SKM-1 treated with dmso at 0.1 percent for 144 hours (cell line): ENCODE results near the gene GRAMD2A.

Source experiments
- DNase-seq: peaks from one replicate; lab custom pipeline; 2025; ENCODE audit not compliant: unreplicated experiment; lab: John Stamatoyannopoulos, UW

The GRAMD2A gene

GRCh38 chr15:72197460-72198355 lies at the start of gene GRAMD2A:
TSS of gene GRAMD2A (minus strand) at chr15:72197787.
- DNase-seq, result no peak

GRCh38 chr15:72242775-72243370 lies 45.3 kb upstream of the GRAMD2A start:
- DNase-seq, result no peak

- no peak for DNase-seq
These were observed 42.1 kb upstream of the GRAMD2A start for GRCh38 chr15:72239652-72240051.

DNA sequence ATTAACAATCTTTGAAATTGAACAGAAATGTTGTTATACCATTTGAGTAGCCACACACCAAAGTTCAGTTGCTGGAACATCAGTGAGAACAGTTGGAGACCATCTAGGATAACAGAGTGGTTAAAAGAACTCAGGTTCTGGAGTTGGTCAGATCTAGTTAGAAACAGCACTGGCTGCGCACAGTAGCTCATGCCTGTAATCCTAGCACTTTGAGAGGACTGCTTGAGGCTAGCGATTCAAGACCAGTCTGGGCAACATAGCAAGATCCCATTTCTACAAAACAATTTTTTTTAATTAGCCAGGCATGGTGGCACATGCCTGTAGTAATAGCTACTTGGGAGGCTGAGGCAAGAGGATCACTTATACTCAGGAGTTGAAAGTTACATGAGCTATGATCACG lies 41.0 kb upstream of the GRAMD2A start:
- DNase-seq, result no peak

- DNase-seq, result no peak
These were observed 40.3 kb upstream of the GRAMD2A start for GRCh38 chr15:72237853-72238224.

GRCh38 chr15:72237029-72237852 lies 39.7 kb upstream of the GRAMD2A start:
- peak; percentile 93 for DNase-seq

DNA sequence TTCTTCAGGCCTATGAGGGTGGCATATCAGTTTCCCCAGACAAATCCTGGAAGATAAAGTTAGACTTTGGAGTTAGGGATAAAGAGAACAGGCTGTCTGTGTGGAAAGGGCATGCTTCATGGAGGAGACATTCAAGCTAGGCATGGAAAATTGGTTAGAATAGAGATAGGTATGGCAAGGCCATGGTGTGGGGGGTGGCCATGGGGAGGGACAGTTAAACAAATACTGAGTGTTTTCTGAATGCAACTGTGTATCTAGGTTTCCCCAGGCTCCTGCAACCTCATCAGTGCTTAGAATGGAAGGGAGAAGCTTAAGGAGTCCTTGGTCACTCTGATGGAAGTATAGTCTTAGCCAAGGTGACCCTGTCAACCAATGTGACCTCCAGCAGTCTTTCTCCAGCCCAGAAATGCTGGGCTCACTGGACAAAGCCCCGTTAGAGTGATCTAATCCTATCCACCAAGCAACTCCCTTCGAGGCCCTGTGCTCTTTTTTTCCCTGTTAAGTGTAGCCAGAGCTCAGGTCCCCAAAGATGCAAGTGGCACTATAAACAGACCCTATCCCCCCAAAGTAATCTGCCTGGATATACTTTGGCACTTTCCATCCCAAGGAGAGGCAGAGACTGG lies 38.9 kb upstream of the GRAMD2A start:
- no peak for DNase-seq

DNA sequence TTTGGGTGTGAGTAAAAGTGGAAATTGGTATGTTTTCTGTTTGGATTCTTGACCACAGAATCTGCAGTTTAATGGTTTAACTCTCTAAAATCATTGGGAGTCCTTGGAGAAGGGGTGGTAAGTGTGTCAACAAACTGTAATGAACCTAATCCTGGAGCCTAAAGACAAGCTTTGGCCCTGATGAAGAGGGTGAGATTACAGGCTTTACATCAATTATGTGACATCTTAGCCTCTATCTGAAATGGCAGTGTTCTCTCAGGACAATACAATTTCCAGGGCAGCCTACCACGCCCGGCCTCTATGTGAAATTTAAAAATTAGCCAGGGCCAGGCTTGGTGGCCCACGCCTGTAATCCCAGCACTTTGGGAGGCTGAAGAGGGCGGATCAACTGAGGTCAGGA lies 37.7 kb upstream of the GRAMD2A start:
- DNase-seq, result no peak

- no peak for DNase-seq
These were observed 36.2 kb upstream of the GRAMD2A start for GRCh38 chr15:72233769-72234168.

DNA sequence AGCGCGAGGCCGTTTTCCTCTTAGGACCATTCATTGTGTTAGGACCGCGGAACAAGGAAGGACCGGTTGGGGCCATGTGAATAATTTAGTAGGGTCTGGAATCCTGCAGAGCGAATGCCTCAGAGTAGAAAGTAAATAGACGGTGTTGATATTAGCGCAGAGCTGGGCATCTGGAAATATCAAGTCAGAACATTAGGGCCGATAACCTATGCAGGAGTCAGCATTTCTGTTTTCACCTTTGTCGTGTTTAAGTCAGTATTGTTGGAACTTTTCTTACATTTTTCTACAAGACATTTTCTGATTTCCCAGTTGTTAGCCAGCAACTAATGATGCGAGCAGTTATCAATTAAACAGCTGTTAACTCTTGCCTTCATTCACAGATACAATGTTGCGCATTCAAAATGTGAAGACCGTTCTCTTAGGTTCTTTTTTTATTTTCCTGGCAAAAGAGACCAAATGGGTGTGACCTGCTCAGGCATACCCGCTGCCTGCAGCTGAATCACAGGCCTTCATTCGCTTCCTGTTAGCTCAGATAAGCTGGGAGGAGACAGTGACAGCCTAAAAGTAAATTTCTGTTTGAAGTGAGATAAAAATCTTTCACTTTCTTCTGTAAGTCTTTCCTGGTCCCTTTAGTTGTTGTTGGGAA lies 34.4 kb upstream of the GRAMD2A start:
- no peak for DNase-seq

DNA sequence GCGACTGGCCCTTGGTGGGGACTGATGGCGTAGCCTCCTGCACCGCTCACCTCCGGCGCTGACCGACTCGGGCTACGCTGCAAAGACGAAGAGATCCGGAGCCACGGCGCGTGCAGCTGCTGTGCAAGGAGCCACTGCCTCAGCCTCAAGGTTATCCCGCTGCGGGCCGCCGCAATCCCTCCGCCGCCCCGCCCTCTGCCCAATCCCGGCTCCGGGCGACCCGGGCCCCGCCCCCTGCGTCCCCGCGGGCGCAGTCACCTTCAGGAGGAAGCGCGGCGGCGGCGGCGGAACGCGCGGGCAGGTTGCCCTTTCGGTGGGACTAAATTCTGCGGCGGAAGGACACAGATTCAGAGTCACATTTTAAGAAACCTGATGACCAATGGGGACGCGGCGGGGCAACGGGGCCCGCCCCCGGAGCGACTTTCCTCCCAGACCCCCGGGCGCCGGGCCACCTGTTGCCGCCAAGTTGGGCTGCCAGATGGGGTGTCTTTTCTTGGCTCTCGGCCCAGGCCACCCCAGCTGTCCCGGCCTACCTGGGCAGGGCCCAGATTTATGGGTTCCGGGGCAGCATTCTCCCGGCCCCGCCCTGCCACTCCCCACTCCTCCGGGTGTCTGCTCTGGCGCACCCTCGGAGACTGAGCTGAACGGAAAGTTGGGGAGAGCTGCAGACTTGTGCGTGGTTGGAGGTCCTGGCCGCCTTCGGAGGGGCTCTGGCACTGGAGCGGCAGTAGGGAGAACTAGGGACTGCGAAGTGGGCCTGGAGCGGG lies 33.7 kb upstream of the GRAMD2A start, which contains the start of gene PKM:
TSS of gene PKM (minus strand) at position 125 of the 767 bp plus-strand sequence. CDS start 12,093 bp downstream, outside the sequence.
- DNase-seq, result peak; percentile 93

- peak; percentile 85 for DNase-seq
These were observed 32.8 kb upstream of the GRAMD2A start for GRCh38 chr15:72230197-72231065.

GRCh38 chr15:72229947-72230196 lies 32.3 kb upstream of the GRAMD2A start:
- no peak for DNase-seq

DNA sequence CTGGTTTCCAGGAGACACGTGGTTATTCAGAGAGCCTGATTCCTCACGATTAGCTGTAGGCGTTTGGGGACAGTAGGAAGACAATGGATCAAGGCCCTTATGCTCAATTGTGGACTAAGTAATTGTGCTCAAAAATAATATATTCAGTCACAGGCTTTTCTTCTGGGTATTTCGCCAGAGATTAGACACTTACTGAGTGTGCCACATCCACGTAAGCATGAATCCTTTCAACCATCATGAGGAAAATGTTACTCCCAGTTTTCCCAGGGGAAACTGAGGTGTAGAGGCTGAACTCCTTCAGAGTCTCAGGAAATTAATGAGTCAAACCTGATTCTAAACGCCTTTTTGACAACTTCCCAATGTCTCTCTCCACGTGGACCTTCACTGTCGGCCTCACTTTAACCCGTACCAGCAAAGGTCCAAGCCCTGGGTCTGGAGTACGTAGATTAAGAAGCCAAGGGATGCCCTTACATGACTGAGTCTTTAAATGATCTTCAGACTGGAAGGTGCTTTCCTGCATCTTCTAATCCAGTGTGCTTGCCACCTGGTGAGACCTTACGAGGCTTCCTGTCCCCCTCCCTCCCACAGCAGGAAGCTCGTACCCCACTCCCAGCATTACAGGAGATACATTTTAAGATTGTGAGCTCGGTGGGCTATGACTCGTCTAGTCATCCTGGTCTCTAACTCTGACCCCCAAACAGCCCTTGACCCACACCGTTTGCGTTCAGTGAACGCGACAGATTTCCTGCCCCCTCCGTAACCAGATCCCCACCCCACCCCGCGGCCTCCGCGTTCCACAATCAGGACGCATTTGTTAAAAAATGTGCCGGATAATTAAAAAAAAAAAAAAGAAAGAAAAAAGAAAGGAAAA lies 31.7 kb upstream of the GRAMD2A start:
- no peak for DNase-seq

- peak; percentile 57 for DNase-seq
These were observed 30.1 kb upstream of the GRAMD2A start for GRCh38 chr15:72227720-72228119.

DNA sequence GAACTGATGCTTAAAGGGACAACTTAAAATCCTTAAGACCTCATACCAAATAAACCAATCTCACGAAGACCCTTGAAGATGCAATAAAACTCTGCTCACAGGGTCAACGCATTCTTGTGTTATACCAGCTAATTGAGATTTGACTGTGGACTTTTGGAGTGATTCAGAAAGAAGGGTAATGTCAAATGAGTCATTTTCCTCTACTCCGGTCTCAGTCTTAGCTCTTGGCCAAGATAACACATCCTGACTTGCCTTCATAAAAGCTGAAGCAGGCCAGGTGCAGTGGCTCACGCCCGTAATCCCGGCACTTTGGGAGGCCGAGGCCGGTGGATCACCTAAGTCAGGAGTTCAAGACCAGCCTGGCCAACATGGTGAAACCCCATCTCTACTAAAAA lies 29.6 kb upstream of the GRAMD2A start:
- no peak for DNase-seq

DNA sequence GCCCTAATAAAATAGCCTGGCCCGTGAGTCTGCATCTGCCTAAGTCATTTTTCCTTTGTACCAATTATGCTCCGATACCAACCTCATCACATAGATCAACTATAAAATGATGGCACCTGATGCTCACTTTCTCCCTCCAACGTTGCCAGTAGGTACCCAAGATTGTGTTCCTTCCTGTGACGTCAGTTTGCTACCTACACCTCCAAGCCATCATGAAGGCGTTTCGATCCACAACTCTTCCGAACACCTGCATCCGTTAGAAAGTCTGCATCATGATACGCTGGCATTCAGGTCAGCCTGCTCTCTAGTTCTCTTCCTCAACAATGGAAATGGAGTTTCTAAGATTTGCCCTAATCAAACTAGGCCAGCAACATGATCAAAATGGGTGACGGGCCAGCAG lies 25.7 kb upstream of the GRAMD2A start:
- no peak for DNase-seq

- no peak for DNase-seq
These were observed 24.8 kb upstream of the GRAMD2A start for GRCh38 chr15:72222393-72222792.
